GM18909 (cell line): Measurements from ENCODE around the gene UNC79.
"Not testable (repeated sequence)": the region's sequence is repeated elsewhere in the genome, so short reads cannot be mapped to it uniquely, and the experiment has no call there.

Experiments
- ATAC-seq: cut with Tn5 transposase; IDR thresholded peaks from one replicate; pipeline ENCODE4 v1.9.1; 2021; ENCODE audit warnings: mild to moderate bottlenecking; ENCODE audit not compliant: unreplicated experiment, poor library complexity

Gene UNC79

GRCh38 chr14:93430315-93431035 is at the start of gene UNC79:
Gene UNC79, plus strand, starts transcription at chr14:93430939. Its CDS starts 91 bp downstream, at chr14:93431030.
- ATAC-seq, result no peak

- ATAC-seq, result no peak
Observed at GRCh38 chr14:93381644-93382043, 49.1 kb upstream of the UNC79 start.

- ATAC-seq, result not testable (repeated sequence)
Observed at GRCh38 chr14:93384256-93384655, 46.5 kb upstream of the UNC79 start.

GRCh38 chr14:93395231-93395630 is 35.5 kb upstream of the UNC79 start:
- ATAC-seq, result no peak

GRCh38 chr14:93396456-93396855 is 34.3 kb upstream of the UNC79 start:
- ATAC-seq, result no peak

- ATAC-seq, result no peak
Observed at GRCh38 chr14:93398491-93398890, 32.2 kb upstream of the UNC79 start.

- ATAC-seq, result no peak
Observed at GRCh38 chr14:93402951-93403350, 27.8 kb upstream of the UNC79 start.

GRCh38 chr14:93410021-93410420 is 20.7 kb upstream of the UNC79 start:
- ATAC-seq, result no peak

- no peak for ATAC-seq
Observed at GRCh38 chr14:93410893-93411292, 19.8 kb upstream of the UNC79 start.

GRCh38 chr14:93425136-93425535 is 5.6 kb upstream of the UNC79 start:
- not testable (repeated sequence) for ATAC-seq

- ATAC-seq, result no peak
Observed at GRCh38 chr14:93426750-93427149, 4.0 kb upstream of the UNC79 start.

GRCh38 chr14:93431036-93431670 is 414 bp downstream of the UNC79 start:
- ATAC-seq, result no peak

GRCh38 chr14:93454224-93454623 is 23.5 kb downstream of the UNC79 start:
- no peak for ATAC-seq

- no peak for ATAC-seq
Observed at GRCh38 chr14:93456356-93456755, 25.6 kb downstream of the UNC79 start.

GRCh38 chr14:93458234-93458633 is 27.5 kb downstream of the UNC79 start:
- ATAC-seq, result no peak

GRCh38 chr14:93462479-93462878 is 31.7 kb downstream of the UNC79 start:
- no peak for ATAC-seq

- no peak for ATAC-seq
Observed at GRCh38 chr14:93464271-93464670, 33.5 kb downstream of the UNC79 start.

GRCh38 chr14:93475471-93475870 is 44.7 kb downstream of the UNC79 start:
- ATAC-seq, result no peak

GRCh38 chr14:93476305-93476704 is 45.6 kb downstream of the UNC79 start:
- no peak for ATAC-seq

- ATAC-seq, result not testable (repeated sequence)
Observed at GRCh38 chr14:93479074-93479473, 48.3 kb downstream of the UNC79 start.

- no peak for ATAC-seq
Observed at GRCh38 chr14:93480867-93481266, 50.1 kb downstream of the UNC79 start.

- ATAC-seq, result no peak
Observed at GRCh38 chr14:93481758-93482157, 51.0 kb downstream of the UNC79 start.
